ENCODE results near the gene PPP6R2.

PPP6R2 gene

DNA sequence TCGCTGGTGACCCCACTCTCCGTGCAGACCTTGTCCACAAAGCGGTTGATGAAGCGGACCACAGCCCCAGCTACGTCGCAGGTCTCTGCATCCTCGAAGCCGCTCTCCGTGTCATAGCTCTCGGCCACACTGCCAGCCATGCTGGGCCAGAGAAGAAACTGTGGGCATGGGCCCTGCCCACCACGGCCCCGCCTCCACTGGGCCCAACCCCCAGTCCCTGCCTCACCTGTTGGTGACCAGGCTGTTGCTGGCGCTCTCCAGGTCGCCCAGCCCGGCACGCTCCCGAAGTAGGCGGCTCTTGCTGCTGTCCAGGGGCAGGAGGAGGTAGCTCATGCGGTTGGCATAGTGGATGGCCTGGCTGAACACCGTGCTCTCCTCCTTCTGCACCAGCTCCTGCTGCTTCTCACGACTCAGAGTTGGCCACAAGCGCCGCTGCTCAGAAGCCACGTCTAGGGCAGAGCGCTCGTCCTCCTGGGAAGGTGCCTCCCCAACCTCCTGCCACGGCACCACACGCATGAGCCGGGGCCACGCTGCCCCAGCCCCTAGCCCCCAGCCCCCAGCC is 118.9 kb downstream of the PPP6R2 start:
- H3K36me3 ChIP-seq (ENCODE audit: control insufficient read depth, low read length), result peaks cover 97% of the 10 kb centered on the region
- TF ChIP-seq, protein P1, sequence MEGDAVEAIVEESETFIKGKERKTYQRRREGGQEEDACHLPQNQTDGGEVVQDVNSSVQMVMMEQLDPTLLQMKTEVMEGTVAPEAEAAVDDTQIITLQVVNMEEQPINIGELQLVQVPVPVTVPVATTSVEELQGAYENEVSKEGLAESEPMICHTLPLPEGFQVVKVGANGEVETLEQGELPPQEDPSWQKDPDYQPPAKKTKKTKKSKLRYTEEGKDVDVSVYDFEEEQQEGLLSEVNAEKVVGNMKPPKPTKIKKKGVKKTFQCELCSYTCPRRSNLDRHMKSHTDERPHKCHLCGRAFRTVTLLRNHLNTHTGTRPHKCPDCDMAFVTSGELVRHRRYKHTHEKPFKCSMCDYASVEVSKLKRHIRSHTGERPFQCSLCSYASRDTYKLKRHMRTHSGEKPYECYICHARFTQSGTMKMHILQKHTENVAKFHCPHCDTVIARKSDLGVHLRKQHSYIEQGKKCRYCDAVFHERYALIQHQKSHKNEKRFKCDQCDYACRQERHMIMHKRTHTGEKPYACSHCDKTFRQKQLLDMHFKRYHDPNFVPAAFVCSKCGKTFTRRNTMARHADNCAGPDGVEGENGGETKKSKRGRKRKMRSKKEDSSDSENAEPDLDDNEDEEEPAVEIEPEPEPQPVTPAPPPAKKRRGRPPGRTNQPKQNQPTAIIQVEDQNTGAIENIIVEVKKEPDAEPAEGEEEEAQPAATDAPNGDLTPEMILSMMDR (IDR thresholded peaks at IDR 0.05; ENCODE audit: low read depth, low read length, poor library complexity, severe bottlenecking), result no peak
- no peak for TF ChIP-seq EZH2phosphoT487 (IDR thresholded peaks at IDR 0.05; ENCODE audit: borderline replicate concordance, low read length)
- H3K9me3 ChIP-seq (ENCODE audit: control insufficient read depth, insufficient read depth, low read length), result no peaks in the 10 kb centered on the region
- no peaks in the 10 kb centered on the region for H3K4me1 ChIP-seq (ENCODE audit: control insufficient read depth, low read length)
- H3K27ac ChIP-seq (ENCODE audit: low read depth, low read length), result no peak overlapping the region
- H3F3A ChIP-seq (ENCODE audit: control insufficient read depth, insufficient read depth), result no peaks in the 10 kb centered on the region
- H4K20me1 ChIP-seq (ENCODE audit: control insufficient read depth, insufficient read depth, low read depth, low read length), result no peaks in the 10 kb centered on the region
- no peak overlapping the region for H3K4me2 ChIP-seq (ENCODE audit: low read length)
- no peaks in the 10 kb centered on the region for H3K9me2 ChIP-seq (replicated peaks; ENCODE audit: control insufficient read depth, low read length)
- H3K79me2 ChIP-seq (ENCODE audit: control insufficient read depth, low read length), result peaks cover 27% of the 10 kb centered on the region
- H3K27me3 ChIP-seq (ENCODE audit: control insufficient read depth, low read length), result no peaks in the 10 kb centered on the region
- no peak overlapping the region for H3K4me3 ChIP-seq (ENCODE audit: low read length)

DNA sequence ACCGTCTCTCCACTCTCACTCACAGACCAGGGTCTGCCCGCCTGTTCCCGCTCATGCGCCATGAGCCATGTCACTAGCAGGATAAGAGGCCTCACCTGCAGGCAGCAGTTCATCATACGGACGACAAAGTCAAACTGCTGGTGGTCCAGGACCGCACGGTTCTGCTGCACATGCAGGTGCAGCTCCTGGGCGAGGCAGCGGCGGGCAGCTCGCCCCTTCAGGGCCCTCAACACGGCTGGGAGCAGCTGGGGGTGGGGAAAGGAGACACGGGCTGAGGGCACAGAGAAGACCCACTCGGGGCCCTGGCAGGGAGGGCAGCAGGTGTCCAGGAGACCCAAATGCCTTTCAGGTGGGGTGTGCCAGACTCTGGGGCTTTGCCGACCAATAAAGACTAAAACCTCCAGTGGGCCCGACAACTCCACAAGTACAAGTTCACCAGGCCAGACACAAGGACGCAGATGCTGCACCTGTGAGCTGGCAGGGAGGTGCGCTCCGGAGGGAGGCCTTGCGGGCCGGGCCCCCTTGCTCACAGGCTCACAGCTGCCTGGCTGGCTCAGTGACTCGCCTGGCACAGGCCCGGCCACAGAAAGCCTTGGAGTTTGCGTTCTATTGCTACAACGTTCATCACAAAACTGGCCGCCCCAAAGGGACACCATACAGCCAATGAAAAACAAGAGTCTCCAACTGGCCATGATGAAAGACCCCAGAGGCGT is 120.2 kb downstream of the PPP6R2 start:
- Histone ChIP-seq H3K36me3 (ENCODE audit: control insufficient read depth, low read length) (peaks cover 100% of the 10 kb centered on the region), H4K20me1 (ENCODE audit: control insufficient read depth, insufficient read depth, low read depth, low read length) (no peaks in the 10 kb centered on the region)

DNA sequence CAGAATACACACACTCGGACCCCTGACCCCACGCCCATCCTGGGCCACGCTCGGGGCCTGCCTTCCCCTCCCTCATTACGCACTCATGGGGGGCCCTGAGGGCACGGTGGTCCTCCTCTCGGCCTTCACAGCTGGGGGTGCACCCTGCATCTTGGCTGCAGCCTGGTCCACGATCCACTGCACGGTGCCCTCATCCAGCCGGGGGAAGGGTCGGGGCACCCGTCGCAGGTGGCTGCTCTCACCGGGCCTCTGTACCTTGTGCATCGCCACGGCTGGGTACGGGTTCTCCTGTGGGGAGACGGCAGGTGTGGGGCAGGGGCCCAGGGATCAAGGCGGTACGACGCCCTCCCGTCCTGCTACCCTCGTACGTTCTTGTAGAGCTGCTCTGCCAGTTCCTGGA is 121.3 kb downstream of the PPP6R2 start:
- no peak for TF ChIP-seq EZH2phosphoT487 (IDR thresholded peaks at IDR 0.05; ENCODE audit: borderline replicate concordance, low read length)
- TF ChIP-seq, protein P1 (IDR thresholded peaks at IDR 0.05; ENCODE audit: low read depth, low read length, poor library complexity, severe bottlenecking), result no peak
- no peak overlapping the region for H3K4me2 ChIP-seq (ENCODE audit: low read length)
- H4K20me1 ChIP-seq (ENCODE audit: control insufficient read depth, insufficient read depth, low read depth, low read length), result no peaks in the 10 kb centered on the region
- H3K4me3 ChIP-seq (ENCODE audit: low read length), result no peak overlapping the region
- no peaks in the 10 kb centered on the region for H3K27me3 ChIP-seq (ENCODE audit: control insufficient read depth, low read length)
- H3K4me1 ChIP-seq (ENCODE audit: control insufficient read depth, low read length), result peaks cover 19% of the 10 kb centered on the region
- no peaks in the 10 kb centered on the region for H3K9me3 ChIP-seq (ENCODE audit: control insufficient read depth, insufficient read depth, low read length)
- H3F3A ChIP-seq (ENCODE audit: control insufficient read depth, insufficient read depth), result no peaks in the 10 kb centered on the region
- no peaks in the 10 kb centered on the region for H3K9me2 ChIP-seq (replicated peaks; ENCODE audit: control insufficient read depth, low read length)
- no peak overlapping the region for H3K27ac ChIP-seq (ENCODE audit: low read depth, low read length)
- H3K36me3 ChIP-seq (ENCODE audit: control insufficient read depth, low read length), result peaks cover 98% of the 10 kb centered on the region
- peaks cover 47% of the 10 kb centered on the region for H3K79me2 ChIP-seq (ENCODE audit: control insufficient read depth, low read length)

More for the DNA sequence above, 120.2 kb downstream of the PPP6R2 start:
- Histone ChIP-seq H3K27me3 (ENCODE audit: control insufficient read depth, low read length) (no peaks in the 10 kb centered on the region), H3K27ac (ENCODE audit: low read depth, low read length) (no peak overlapping the region), H3K79me2 (ENCODE audit: control insufficient read depth, low read length) (peaks cover 36% of the 10 kb centered on the region), H3K4me3 (ENCODE audit: low read length) (no peak overlapping the region), H3K9me3 (ENCODE audit: control insufficient read depth, insufficient read depth, low read length) (no peaks in the 10 kb centered on the region), H3K4me1 (ENCODE audit: control insufficient read depth, low read length) (peaks cover 8% of the 10 kb centered on the region), H3K4me2 (ENCODE audit: low read length) (no peak overlapping the region), H3K9me2 (replicated peaks; ENCODE audit: control insufficient read depth, low read length) (no peaks in the 10 kb centered on the region), H3F3A (ENCODE audit: control insufficient read depth, insufficient read depth) (no peaks in the 10 kb centered on the region)
- TF ChIP-seq, protein P1 (IDR thresholded peaks at IDR 0.05; ENCODE audit: low read depth, low read length, poor library complexity, severe bottlenecking), result no peak
- no peak for TF ChIP-seq EZH2phosphoT487 (IDR thresholded peaks at IDR 0.05; ENCODE audit: borderline replicate concordance, low read length)

Data from DOHH2 (cell line).